ENCODE results near the gene CACNA1G.

The CACNA1G gene

DNA sequence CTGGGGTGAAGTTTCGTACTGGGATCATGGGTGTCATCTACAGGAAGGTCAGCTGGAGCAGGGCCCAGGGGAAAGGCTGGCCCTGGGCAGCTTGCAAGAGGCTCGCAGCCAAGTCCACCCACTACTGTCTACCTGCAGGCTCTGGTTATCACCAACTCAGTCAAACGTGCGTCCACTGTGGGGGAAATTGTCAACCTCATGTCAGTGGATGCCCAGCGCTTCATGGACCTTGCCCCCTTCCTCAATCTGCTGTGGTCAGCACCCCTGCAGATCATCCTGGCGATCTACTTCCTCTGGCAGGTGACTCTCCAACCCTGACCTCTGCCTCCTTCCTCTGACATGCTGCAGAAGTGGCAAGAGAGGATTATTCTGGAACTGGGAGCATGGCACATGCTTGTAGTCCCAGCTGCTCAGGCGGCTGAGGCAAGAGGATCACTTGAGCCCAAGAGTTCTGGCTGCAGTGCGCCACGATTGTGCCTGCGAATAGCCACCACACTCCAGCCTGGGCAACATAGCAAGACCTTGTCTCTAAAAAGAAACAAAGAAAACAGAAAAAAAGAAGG lies 103.4 kb downstream of the CACNA1G start:
- Histone ChIP-seq H3K9ac (no peak overlapping the region), H3K9me3 (replicated peaks in 1 of 11) (no peaks in the 10 kb centered on the region), H3K4me3 (no peak overlapping the region), H3K27ac (peak overlapping the region in 2 of 11 experiments; percentile 68 to 81; a peak in 1 of 22 replicates), H3K27me3 (no peaks in the 10 kb centered on the region), H4K20me1 (no peaks in the 10 kb centered on the region), H3K4me2 (peak overlapping the region in 4 of 11 experiments; percentile 0 to 91 (median 48); a peak in 5 of 22 replicates), H3K4me1 (peaks cover 0 to 68% (median 34%) of the 10 kb centered on the region in 10 experiments; a peak in 17 of 20 replicates), H3K36me3 (no peaks in the 10 kb centered on the region)
- no peak for TF ChIP-seq Cebpa-rat (IDR thresholded peaks at IDR 0.05)

DNA sequence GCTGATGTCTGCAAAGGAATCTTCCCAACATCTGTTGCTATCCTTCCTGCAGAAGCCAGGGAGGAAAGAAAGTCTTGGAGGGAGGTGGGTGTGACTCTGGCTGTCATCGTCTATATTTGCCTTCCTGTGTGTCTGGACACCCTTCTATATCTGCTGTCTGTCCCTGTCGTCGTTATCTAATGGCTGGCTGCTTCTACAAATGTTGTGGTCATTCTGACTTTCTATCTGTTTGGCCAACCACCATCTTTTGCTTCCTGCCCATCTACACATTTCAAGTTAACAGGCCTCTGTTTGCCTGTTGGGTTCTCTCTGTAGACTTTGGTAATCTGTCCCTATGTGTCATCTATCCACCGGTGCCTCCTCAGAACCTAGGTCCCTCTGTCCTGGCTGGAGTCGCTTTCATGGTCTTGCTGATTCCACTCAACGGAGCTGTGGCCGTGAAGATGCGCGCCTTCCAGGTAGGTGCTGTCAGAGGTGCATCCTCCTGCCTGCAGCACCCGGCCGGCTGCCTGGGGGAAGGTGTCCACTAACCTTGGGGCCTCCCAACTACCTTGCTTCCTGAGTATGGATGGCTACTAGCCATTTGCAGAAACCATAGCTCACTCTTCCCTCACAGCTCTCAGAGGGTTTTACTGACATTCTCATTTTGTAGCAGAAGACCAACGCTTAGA lies 104.4 kb downstream of the CACNA1G start:
- Histone ChIP-seq H3K27ac (no peak overlapping the region), H3K4me2 (no peak overlapping the region)

DNA sequence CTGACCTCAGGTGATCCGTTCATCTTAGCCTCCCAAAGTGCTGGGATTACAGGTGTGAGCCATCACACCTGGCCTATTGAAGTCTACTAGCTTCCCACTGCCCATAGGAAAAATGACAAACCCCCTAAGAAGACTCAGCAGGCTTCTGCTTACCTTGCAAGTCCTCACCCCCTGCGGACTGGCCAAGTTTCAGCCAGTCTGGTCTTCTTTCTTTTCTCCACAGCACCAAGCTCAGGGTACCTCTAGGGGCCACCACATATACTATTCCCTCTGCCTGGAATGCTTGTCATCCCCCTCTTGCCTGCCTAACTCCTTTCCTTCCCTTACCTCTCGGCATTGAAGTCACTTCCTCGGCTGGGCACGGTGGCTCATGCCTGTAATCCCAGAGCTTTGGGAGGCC lies 105.3 kb downstream of the CACNA1G start:
- H3K4me3 ChIP-seq = no peak overlapping the region
- no peaks in the 10 kb centered on the region for H3K9me3 ChIP-seq (replicated peaks in 1 of 11)
- TF ChIP-seq Cebpa-rat (IDR thresholded peaks at IDR 0.05) = no peak
- H3K36me3 ChIP-seq = no peaks in the 10 kb centered on the region
- H3K27ac ChIP-seq = no peak overlapping the region
- H4K20me1 ChIP-seq = no peaks in the 10 kb centered on the region
- H3K27me3 ChIP-seq = no peaks in the 10 kb centered on the region
- H3K4me1 ChIP-seq = peaks cover 0 to 59% (median 26%) of the 10 kb centered on the region in 10 experiments; a peak in 17 of 20 replicates
- no peak overlapping the region for H3K4me2 ChIP-seq
- H3K9ac ChIP-seq = no peak overlapping the region

More for the DNA sequence above, 104.4 kb downstream of the CACNA1G start:
- no peak overlapping the region for H3K9ac ChIP-seq
- H3K27me3 ChIP-seq = no peaks in the 10 kb centered on the region
- H3K4me3 ChIP-seq = no peak overlapping the region
- no peak for TF ChIP-seq Cebpa-rat (IDR thresholded peaks at IDR 0.05)
- H4K20me1 ChIP-seq = no peaks in the 10 kb centered on the region
- no peaks in the 10 kb centered on the region for H3K9me3 ChIP-seq (replicated peaks in 1 of 11)
- H3K4me1 ChIP-seq = peaks cover 0 to 65% (median 34%) of the 10 kb centered on the region in 10 experiments; a peak in 17 of 20 replicates
- no peaks in the 10 kb centered on the region for H3K36me3 ChIP-seq

DNA sequence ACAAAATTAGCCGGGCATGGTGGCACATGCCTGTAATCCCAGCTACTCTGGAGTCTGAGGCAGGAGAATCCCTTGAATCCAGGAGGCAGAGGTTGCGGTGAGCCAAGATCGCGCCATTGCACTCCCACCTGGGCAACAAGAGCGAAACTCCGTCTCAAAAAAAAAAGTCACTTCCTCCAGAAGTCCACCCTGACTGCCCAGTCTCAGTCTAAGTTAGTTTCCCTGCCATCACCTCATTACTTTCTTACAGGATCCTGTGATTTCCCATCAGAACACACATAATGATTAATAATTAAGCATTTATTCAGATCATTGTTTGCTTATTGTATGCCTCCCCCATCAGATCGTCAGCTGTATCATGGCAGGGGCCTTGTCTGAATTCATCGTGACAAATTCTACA lies 105.8 kb downstream of the CACNA1G start:
- Histone ChIP-seq H3K4me3 (no peak overlapping the region), H3K27me3 (no peaks in the 10 kb centered on the region), H3K9me3 (replicated peaks in 1 of 11) (no peaks in the 10 kb centered on the region), H3K9ac (no peak overlapping the region), H4K20me1 (no peaks in the 10 kb centered on the region), H3K4me2 (no peak overlapping the region), H3K4me1 (peaks cover 0 to 59% (median 26%) of the 10 kb centered on the region in 10 experiments; a peak in 17 of 20 replicates), H3K36me3 (no peaks in the 10 kb centered on the region), H3K27ac (no peak overlapping the region)
- TF ChIP-seq Cebpa-rat (IDR thresholded peaks at IDR 0.05) = no peak

DNA sequence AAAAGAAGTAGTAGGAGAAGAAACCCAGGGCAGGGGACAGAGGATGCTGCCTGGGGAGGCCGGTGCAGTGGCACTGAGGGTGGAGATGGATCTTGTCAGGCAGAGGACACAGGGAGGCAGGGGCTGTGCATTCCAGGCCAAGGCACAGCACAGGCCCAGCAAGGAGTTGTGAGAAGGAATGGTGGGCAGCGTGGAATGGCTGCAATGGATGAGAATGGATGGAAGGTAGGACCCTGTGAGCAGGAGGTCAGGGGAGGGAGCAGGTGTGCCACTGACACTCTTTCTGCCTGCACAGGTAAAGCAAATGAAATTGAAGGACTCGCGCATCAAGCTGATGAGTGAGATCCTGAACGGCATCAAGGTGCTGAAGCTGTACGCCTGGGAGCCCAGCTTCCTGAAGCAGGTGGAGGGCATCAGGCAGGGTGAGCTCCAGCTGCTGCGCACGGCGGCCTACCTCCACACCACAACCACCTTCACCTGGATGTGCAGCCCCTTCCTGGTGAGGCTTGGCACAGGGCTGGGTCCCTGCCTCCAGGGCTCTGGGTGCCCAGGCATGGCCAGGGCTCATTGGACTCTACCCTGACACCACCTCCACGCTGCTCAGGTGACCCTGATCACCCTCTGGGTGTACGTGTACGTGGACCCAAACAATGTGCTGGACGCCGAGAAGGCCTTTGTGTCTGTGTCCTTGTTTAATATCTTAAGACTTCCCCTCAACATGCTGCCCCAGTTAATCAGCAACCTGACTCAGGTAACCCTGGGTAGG lies 106.9 kb downstream of the CACNA1G start:
- peak overlapping the region in 3 of 11 experiments; percentile 33 to 61 (median 35); a peak in 2 of 22 replicates for H3K4me2 ChIP-seq

DNA sequence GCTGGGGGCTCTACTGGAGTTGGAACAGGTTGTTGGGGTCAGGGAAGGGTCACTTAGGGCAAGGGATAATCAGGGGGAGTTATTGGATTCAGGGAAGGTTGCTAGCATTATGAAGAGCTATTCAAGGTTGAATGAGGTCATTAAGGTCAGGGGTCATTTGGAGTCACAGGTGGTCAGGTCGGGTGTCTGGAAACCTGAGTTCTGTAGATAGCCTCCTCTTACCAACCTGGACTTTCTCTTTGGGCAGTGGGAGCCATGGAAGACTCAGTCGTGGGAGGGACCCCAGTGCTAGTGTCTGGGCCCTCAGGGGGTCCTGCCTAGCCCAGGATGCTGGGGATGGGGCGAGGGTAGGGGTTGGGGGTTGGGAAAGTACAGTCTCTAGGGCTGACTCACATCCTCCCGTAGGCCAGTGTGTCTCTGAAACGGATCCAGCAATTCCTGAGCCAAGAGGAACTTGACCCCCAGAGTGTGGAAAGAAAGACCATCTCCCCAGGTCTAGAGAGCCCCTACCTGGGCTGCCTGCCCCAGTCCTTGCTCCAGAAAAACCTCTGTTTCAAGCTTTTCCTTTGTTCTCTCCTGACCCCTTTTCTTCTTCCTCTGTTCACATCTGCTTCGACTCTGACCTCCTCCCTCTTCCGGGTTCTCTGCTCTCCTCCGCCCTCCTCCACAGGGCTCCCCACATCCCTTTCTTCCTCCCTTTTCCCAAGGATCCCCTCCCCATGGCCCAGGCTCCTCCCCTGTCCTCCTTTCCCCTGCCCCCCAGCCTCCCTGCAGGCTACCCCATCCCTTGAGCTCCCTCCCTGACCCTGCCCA lies 107.7 kb downstream of the CACNA1G start:
- no peak overlapping the region for H3K9ac ChIP-seq

More for the DNA sequence above, 106.9 kb downstream of the CACNA1G start:
- no peaks in the 10 kb centered on the region for H3K27me3 ChIP-seq
- H3K27ac ChIP-seq = no peak overlapping the region
- no peak overlapping the region for H3K9ac ChIP-seq
- no peak for TF ChIP-seq Cebpa-rat (IDR thresholded peaks at IDR 0.05)
- peaks cover 0 to 55% (median 19%) of the 10 kb centered on the region in 10 experiments; a peak in 13 of 20 replicates for H3K4me1 ChIP-seq
- no peaks in the 10 kb centered on the region for H3K9me3 ChIP-seq (replicated peaks in 1 of 11)
- H3K36me3 ChIP-seq = no peaks in the 10 kb centered on the region
- no peaks in the 10 kb centered on the region for H4K20me1 ChIP-seq
- H3K4me3 ChIP-seq = no peak overlapping the region

DNA sequence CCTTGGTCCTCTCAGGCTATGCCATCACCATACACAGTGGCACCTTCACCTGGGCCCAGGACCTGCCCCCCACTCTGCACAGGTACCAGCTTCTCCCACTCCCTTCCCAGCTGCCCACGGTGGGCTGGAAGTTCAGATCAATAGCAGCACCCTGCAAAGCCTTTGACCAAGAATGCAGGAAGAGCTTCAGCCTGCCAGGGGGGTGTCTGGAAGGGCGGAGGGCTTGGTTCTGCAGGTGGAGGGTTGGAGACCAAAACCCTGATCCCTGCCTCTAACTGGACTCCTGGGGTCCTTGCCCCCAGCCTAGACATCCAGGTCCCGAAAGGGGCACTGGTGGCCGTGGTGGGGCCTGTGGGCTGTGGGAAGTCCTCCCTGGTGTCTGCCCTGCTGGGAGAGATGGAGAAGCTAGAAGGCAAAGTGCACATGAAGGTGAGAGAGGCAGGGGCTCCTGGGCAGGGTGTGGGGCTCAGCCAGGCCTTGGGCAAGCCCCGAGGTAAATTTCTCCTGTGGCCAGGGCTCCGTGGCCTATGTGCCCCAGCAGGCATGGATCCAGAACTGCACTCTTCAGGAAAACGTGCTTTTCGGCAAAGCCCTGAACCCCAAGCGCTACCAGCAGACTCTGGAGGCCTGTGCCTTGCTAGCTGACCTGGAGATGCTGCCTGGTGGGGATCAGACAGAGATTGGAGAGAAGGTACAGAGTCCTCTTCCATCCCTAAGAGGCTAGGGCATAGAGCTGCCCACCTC lies 108.5 kb downstream of the CACNA1G start:
- H3K36me3 ChIP-seq = no peaks in the 10 kb centered on the region
- no peak overlapping the region for H3K9ac ChIP-seq
- no peaks in the 10 kb centered on the region for H4K20me1 ChIP-seq
- TF ChIP-seq Cebpa-rat (IDR thresholded peaks at IDR 0.05) = no peak
- peak overlapping the region in 5 of 11 experiments; percentile 33 to 61 (median 59); a peak in 10 of 22 replicates for H3K4me2 ChIP-seq
- peak overlapping the region in 2 of 11 experiments; percentile 32 to 48; a peak in 2 of 22 replicates for H3K27ac ChIP-seq
- H3K4me3 ChIP-seq = no peak overlapping the region
- H3K27me3 ChIP-seq = no peaks in the 10 kb centered on the region
- H3K4me1 ChIP-seq = peaks cover 0 to 39% (median 16%) of the 10 kb centered on the region in 10 experiments; a peak in 12 of 20 replicates
- no peaks in the 10 kb centered on the region for H3K9me3 ChIP-seq (replicated peaks in 1 of 11)

More for the DNA sequence above, 107.7 kb downstream of the CACNA1G start:
- H3K4me1 ChIP-seq = peaks cover 0 to 47% (median 16%) of the 10 kb centered on the region in 10 experiments; a peak in 12 of 20 replicates
- no peaks in the 10 kb centered on the region for H3K9me3 ChIP-seq (replicated peaks in 1 of 11)
- peak overlapping the region in 2 of 11 experiments; percentile 32 to 48; a peak in 2 of 22 replicates for H3K27ac ChIP-seq
- TF ChIP-seq Cebpa-rat (IDR thresholded peaks at IDR 0.05) = no peak
- H3K4me2 ChIP-seq = peak overlapping the region in 5 of 11 experiments; percentile 33 to 61 (median 59); a peak in 10 of 22 replicates
- no peak overlapping the region for H3K4me3 ChIP-seq
- H3K27me3 ChIP-seq = no peaks in the 10 kb centered on the region
- H4K20me1 ChIP-seq = no peaks in the 10 kb centered on the region
- no peaks in the 10 kb centered on the region for H3K36me3 ChIP-seq

DNA sequence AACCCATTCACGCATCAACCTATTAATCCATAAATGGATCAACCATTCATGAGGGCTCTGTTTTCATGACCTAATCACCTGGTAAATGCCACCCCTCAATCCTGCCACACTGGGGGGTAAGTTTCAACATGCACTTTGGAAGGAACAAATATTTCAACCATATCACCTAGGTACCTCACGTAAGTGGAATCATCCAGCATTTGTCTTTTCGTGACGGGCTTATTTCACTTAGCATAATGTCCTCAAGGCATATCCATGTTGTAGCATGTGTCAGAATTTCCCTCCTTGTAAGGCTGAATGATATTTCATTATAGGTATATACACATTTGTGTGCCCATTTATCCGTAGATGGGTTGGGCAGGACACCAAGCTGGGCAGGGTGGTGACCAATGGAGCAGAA lies 111.6 kb downstream of the CACNA1G start:
- no peak overlapping the region for H3K9ac ChIP-seq

More for the DNA sequence above, 111.6 kb downstream of the CACNA1G start:
- no peaks in the 10 kb centered on the region for H3K9me3 ChIP-seq (replicated peaks in 1 of 11)
- no peaks in the 10 kb centered on the region for H3K36me3 ChIP-seq
- no peak overlapping the region for H3K4me3 ChIP-seq
- H3K27me3 ChIP-seq = no peaks in the 10 kb centered on the region
- no peak for TF ChIP-seq Cebpa-rat (IDR thresholded peaks at IDR 0.05)
- H4K20me1 ChIP-seq = no peaks in the 10 kb centered on the region
- H3K4me1 ChIP-seq = peaks cover 0 to 37% (median 15%) of the 10 kb centered on the region in 10 experiments; a peak in 12 of 20 replicates
- no peak overlapping the region for H3K27ac ChIP-seq
- H3K4me2 ChIP-seq = peak overlapping the region in 2 of 11 experiments; percentile 45 to 46; a peak in 1 of 22 replicates

Measured in BLaER1 treated with 17β-estradiol and CSF1 and Interleukin-3, amounts not matched to agents 10 nM and 100 nM (cell line).